WTC11 (cell line): ENCODE results near the gene RASGRF1. TPM values are rescaled to one million over a fixed set of nuclear protein-coding genes. Genes with fewer than 3 reads are reported as not detected.

Experiments
- ATAC-seq: fragments of 200-7000 bp; cut with Tn5 transposase; 2 replicates; pipeline ENCODE4 v1.10.0; 2021; ENCODE audit warnings: mild to moderate bottlenecking, moderate library complexity
- CTCF ChIA-PET: fragments of 300-600 bp; sonication (Branson Sonifier 250); formaldehyde crosslinking; loops from one replicate; lab custom pipeline; 2021; ENCODE audit warnings: antibody characterized with exemption; lab: Charles Lee
- POLR2A ChIA-PET: fragments of 350-600 bp; sonication (Branson Sonifier 250); formaldehyde crosslinking; loops from one replicate; lab custom pipeline; 2021; ENCODE audit warnings: antibody characterized with exemption; lab: Charles Lee
- DNase-seq: peaks from one replicate; pipeline ENCODE4 v3.0.0; 2021; ENCODE audit warnings: low spot score
- H3K27ac Mint-ChIP-seq: 2 replicates; pipeline ENCODE4 v1.8.0; 2021; ENCODE audit warnings: mixed read lengths
- H3K27me3 Mint-ChIP-seq: 2 replicates; pipeline ENCODE4 v1.8.0; 2021; ENCODE audit warnings: low read depth, mild to moderate bottlenecking, moderate library complexity, mixed read lengths
- H3K36me3 Mint-ChIP-seq: 2 replicates; pipeline ENCODE4 v1.8.0; 2021; ENCODE audit warnings: mixed read lengths
- H3K4me1 Mint-ChIP-seq: 2 replicates; pipeline ENCODE4 v1.8.0; 2022; ENCODE audit warnings: mixed read lengths
- H3K4me3 Mint-ChIP-seq: 2 replicates; pipeline ENCODE4 v1.8.0; 2021; ENCODE audit warnings: mild to moderate bottlenecking, moderate library complexity, mixed read lengths
- H3K9me3 Mint-ChIP-seq: 2 replicates; pipeline ENCODE4 v1.8.0; 2021; ENCODE audit warnings: mixed read lengths
- FOXP4 ChIP-seq: sonication (generic); formaldehyde crosslinking; IDR thresholded peaks from 2 replicates; pipeline ENCODE4 v1.8.0; 2022; ENCODE audit warnings: mild to moderate bottlenecking, missing genetic modification reagents
- GTF2I ChIP-seq: fragments of 250-450 bp; sonication (Bioruptor Pico); conservative IDR thresholded peaks from 2 replicates; pipeline ENCODE4 v1.4.0; 2021; ENCODE audit warnings: mild to moderate bottlenecking
- JUN ChIP-seq: sonication (generic); formaldehyde crosslinking; IDR thresholded peaks from 2 replicates; pipeline ENCODE4 v1.8.0; 2023; ENCODE audit warnings: mild to moderate bottlenecking, missing genetic modification reagents
- KAT7 ChIP-seq: sonication (generic); formaldehyde crosslinking; IDR thresholded peaks from 2 replicates; pipeline ENCODE4 v1.8.1; 2023; ENCODE audit warnings: missing genetic modification reagents, mild to moderate bottlenecking, borderline replicate concordance
- MYBL2 ChIP-seq: sonication (generic); formaldehyde crosslinking; IDR thresholded peaks from 2 replicates; pipeline ENCODE4 v1.8.1; 2023; ENCODE audit warnings: mild to moderate bottlenecking, moderate library complexity, missing genetic modification reagents
- NFATC4 ChIP-seq: fragments of 250-450 bp; sonication (Bioruptor Pico); IDR thresholded peaks from 2 replicates; pipeline ENCODE4 v1.9.0; 2021; ENCODE audit warnings: mild to moderate bottlenecking
- NR1H2 ChIP-seq: sonication (generic); formaldehyde crosslinking; IDR thresholded peaks from 2 replicates; pipeline ENCODE4 v1.9.0; 2021; ENCODE audit warnings: mild to moderate bottlenecking, moderate library complexity, missing genetic modification reagents
- NR2C2 ChIP-seq: sonication (generic); formaldehyde crosslinking; IDR thresholded peaks from 2 replicates; pipeline ENCODE4 v1.8.0; 2022; ENCODE audit warnings: mild to moderate bottlenecking, missing genetic modification reagents
- TCF7 ChIP-seq: sonication (generic); formaldehyde crosslinking; IDR thresholded peaks from 2 replicates; pipeline ENCODE4 v1.8.0; 2022; ENCODE audit warnings: mild to moderate bottlenecking, low read depth, missing genetic modification reagents, moderate library complexity
- TEAD4 ChIP-seq: sonication (generic); formaldehyde crosslinking; IDR thresholded peaks from 2 replicates; pipeline ENCODE4 v1.8.0; 2022; ENCODE audit warnings: mild to moderate bottlenecking, missing genetic modification reagents
- ZBTB43 ChIP-seq: sonication (generic); formaldehyde crosslinking; IDR thresholded peaks from 2 replicates; pipeline ENCODE4 v1.8.1; 2023; ENCODE audit warnings: mild to moderate bottlenecking, missing genetic modification reagents
- ZNF121 ChIP-seq: sonication (generic); formaldehyde crosslinking; IDR thresholded peaks from 2 replicates; pipeline ENCODE4 v1.8.0; 2023; ENCODE audit warnings: missing genetic modification reagents
- ZNF671 ChIP-seq: fragments of 250-450 bp; sonication (Bioruptor Pico); IDR thresholded peaks from 2 replicates; pipeline ENCODE4 v1.8.0; 2021; ENCODE audit warnings: mild to moderate bottlenecking
- total RNA-seq: library from RNA; stranded (reverse); gene quantifications from 3 replicates; pipeline ENCODE4 v1.2.3, GENCODE V29; 2021
- TF ChIP-seq, protein P1 (sequence below): fragments of 250-450 bp; sonication (Bioruptor Pico); IDR thresholded peaks from 2 replicates; pipeline ENCODE4 v2.1.2; 2022; ENCODE audit warnings: mild to moderate bottlenecking, moderate library complexity
- TF ChIP-seq, protein P2 (sequence below): sonication (generic); formaldehyde crosslinking; IDR thresholded peaks from 2 replicates; pipeline ENCODE4 v1.8.0; 2023; ENCODE audit warnings: missing genetic modification reagents, mild to moderate bottlenecking, borderline replicate concordance
- TF ChIP-seq, protein P3 (sequence below): sonication (generic); formaldehyde crosslinking; IDR thresholded peaks from 2 replicates; pipeline ENCODE4 v1.8.1; 2022; ENCODE audit warnings: mild to moderate bottlenecking, moderate library complexity, missing genetic modification reagents
- TF ChIP-seq, protein P4 (sequence below): sonication (generic); formaldehyde crosslinking; conservative IDR thresholded peaks from 2 replicates; pipeline ENCODE4 v1.8.1; 2022; ENCODE audit warnings: mild to moderate bottlenecking, missing genetic modification reagents

RASGRF1 gene
- total RNA-seq, 1 experiment from 2014 or later: 0.85 TPM

DNA sequence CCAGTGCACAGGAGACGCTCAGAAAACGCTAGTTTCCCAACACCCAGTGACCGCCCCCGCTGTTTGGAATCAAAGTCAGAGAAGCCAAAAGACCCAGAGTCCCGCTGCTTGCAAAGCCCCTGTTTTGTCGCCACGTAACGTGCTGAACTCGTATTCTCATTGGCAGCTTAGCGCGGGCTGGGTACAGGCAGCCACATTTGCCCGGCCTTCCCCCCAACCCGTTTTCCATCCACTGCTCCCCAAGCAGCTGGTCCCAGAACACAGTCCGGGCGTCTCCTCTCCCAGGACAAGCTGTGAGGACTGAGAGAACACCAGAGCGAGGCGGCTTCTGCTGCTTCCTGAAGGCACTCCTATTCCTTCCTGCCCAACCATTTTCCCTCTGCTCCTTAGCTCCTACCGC is 54.8 kb downstream of the RASGRF1 start (continued):
- TF ChIP-seq, protein P1, sequence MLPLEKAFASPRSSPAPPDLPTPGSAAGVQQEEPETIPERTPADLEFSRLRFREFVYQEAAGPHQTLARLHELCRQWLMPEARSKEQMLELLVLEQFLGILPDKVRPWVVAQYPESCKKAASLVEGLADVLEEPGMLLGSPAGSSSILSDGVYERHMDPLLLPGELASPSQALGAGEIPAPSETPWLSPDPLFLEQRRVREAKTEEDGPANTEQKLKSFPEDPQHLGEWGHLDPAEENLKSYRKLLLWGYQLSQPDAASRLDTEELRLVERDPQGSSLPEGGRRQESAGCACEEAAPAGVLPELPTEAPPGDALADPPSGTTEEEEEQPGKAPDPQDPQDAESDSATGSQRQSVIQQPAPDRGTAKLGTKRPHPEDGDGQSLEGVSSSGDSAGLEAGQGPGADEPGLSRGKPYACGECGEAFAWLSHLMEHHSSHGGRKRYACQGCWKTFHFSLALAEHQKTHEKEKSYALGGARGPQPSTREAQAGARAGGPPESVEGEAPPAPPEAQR (CRISPR knock-in tag): no peak
- TF ChIP-seq ZBTB43 (CRISPR knock-in tag): no peak
- TF ChIP-seq ZNF121: no peak
- TF ChIP-seq, protein P2, sequence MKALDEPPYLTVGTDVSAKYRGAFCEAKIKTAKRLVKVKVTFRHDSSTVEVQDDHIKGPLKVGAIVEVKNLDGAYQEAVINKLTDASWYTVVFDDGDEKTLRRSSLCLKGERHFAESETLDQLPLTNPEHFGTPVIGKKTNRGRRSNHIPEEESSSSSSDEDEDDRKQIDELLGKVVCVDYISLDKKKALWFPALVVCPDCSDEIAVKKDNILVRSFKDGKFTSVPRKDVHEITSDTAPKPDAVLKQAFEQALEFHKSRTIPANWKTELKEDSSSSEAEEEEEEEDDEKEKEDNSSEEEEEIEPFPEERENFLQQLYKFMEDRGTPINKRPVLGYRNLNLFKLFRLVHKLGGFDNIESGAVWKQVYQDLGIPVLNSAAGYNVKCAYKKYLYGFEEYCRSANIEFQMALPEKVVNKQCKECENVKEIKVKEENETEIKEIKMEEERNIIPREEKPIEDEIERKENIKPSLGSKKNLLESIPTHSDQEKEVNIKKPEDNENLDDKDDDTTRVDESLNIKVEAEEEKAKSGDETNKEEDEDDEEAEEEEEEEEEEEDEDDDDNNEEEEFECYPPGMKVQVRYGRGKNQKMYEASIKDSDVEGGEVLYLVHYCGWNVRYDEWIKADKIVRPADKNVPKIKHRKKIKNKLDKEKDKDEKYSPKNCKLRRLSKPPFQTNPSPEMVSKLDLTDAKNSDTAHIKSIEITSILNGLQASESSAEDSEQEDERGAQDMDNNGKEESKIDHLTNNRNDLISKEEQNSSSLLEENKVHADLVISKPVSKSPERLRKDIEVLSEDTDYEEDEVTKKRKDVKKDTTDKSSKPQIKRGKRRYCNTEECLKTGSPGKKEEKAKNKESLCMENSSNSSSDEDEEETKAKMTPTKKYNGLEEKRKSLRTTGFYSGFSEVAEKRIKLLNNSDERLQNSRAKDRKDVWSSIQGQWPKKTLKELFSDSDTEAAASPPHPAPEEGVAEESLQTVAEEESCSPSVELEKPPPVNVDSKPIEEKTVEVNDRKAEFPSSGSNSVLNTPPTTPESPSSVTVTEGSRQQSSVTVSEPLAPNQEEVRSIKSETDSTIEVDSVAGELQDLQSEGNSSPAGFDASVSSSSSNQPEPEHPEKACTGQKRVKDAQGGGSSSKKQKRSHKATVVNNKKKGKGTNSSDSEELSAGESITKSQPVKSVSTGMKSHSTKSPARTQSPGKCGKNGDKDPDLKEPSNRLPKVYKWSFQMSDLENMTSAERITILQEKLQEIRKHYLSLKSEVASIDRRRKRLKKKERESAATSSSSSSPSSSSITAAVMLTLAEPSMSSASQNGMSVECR (CRISPR knock-in tag): no peak
- TF ChIP-seq FOXP4 (CRISPR knock-in tag): no peak
- TF ChIP-seq, protein P3, sequence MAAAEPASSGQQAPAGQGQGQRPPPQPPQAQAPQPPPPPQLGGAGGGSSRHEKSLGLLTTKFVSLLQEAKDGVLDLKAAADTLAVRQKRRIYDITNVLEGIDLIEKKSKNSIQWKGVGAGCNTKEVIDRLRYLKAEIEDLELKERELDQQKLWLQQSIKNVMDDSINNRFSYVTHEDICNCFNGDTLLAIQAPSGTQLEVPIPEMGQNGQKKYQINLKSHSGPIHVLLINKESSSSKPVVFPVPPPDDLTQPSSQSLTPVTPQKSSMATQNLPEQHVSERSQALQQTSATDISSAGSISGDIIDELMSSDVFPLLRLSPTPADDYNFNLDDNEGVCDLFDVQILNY: no peak
- no peak for TF ChIP-seq TCF7 (CRISPR knock-in tag)
- TF ChIP-seq, all 79 proteins: peak for 0

DNA sequence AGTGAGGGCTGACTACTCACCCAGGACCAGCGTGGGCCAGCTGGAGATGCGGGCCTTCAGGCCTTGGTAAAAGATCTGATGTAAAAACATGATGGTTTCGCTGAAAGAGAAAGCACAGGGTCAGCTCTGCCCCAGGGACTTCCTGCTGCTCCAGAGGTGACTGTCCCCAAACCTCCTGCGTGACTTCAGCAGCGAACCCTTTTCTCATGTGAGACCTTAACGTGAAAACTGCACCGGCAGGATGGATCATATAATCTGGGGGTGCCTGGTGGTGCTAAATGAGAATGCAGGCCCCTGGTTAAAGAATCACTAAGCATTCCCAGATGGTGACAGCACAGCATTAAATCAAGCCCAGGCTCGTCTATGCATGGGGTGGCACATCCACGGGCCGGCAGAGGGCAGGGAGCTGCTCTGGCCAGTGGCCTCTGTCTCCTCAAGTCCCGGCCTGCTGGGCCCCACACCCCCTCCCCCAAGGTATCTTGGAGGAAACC is 55.4 kb downstream of the RASGRF1 start:
- peaks cover 20% of the 10 kb centered on the region for H3K9me3 Mint-ChIP-seq
- ChIA-PET POLR2A (no interaction called here), CTCF (interaction anchor here (0.5 to 1.7 kb wide), 10 partner anchors 10 to 174 kb away, joined by 3 to 22 read pairs (median 5); no protein-coding TSS in a partner anchor)
- H3K36me3 Mint-ChIP-seq: peaks cover 13% of the 10 kb centered on the region
- DNase-seq: no peak
- no peak overlapping the region for H3K27ac Mint-ChIP-seq
- peaks cover 11% of the 10 kb centered on the region; the same call in 1 of the 2 replicates for H3K4me1 Mint-ChIP-seq
- ATAC-seq: peak; percentile 80
- no peak for TF ChIP-seq NR2C2
- TF ChIP-seq MYBL2 (CRISPR knock-in tag): no peak
- no peak for TF ChIP-seq FOXP4 (CRISPR knock-in tag)
- TF ChIP-seq, protein P4, sequence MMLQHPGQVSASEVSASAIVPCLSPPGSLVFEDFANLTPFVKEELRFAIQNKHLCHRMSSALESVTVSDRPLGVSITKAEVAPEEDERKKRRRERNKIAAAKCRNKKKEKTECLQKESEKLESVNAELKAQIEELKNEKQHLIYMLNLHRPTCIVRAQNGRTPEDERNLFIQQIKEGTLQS (CRISPR knock-in tag): no peak
- TF ChIP-seq TEAD4: no peak
- no peak for TF ChIP-seq JUN (CRISPR knock-in tag)
- TF ChIP-seq GTF2I (CRISPR knock-in tag): no peak
- no peak for TF ChIP-seq NFATC4 (CRISPR knock-in tag)
- TF ChIP-seq NR1H2: no peak
- TF ChIP-seq ZNF671 (CRISPR knock-in tag): no peak
- no peak for TF ChIP-seq KAT7 (CRISPR knock-in tag)
- TF ChIP-seq, all 79 proteins: peak for 0
- H3K4me3 Mint-ChIP-seq: no peak overlapping the region
- no peaks in the 10 kb centered on the region; the same call in 1 of the 2 replicates for H3K27me3 Mint-ChIP-seq
